Measurements from ENCODE around the gene MBL2. TPM values are rescaled to one million over a fixed set of nuclear protein-coding genes. Genes with fewer than 3 reads are reported as not detected.

Gene MBL2
- polyA plus RNA-seq, 1 donor from 2014 or later, result not detected

DNA sequence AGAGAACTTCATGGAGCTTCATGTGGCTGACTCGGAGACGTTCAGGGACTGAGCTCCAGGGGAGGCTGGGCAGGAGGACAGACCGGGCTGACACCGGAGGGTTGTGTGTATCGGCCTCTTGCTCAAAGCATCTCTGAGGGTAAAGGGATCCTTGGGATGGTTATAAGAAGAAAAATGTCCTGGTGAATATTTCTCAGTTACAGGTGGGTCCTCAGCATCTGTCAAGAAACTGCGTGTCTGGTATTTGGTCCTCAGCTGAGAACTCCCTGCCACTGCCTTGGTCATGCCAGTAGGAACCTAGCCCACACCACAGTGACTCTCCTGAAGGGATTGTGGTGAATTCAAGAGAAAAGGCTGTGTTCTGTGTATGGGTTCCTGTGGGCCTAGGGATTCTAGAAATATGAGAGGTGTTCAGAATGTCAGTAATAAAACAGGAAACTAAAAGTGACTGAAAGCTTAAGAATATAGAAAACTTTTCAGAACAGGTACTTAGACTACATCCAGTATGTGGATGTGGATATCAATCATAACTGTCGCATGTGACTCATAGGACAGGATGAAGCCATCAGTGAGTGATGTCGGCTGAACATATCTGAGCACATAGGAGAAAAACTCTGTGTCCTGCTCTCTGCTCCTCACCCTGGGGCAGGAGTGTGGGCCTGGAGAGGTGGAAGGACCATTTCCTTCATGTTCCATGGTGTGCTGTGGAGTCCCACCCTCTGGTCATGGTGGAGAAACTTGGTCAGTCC lies 28.4 kb downstream of the MBL2 start:
- no peak overlapping the region for H3K9ac ChIP-seq (ENCODE audit: low read length)
- H3K9me3 ChIP-seq (ENCODE audit: low read length), result no peaks in the 10 kb centered on the region
- H3K36me3 ChIP-seq (ENCODE audit: insufficient read depth, low read length), result no peaks in the 10 kb centered on the region
- no peaks in the 10 kb centered on the region for H3K27me3 ChIP-seq (ENCODE audit: insufficient read depth, low read depth, low read length)
- TF ChIP-seq SMC3 (conservative IDR thresholded peaks at IDR 0.05; ENCODE audit: poor library complexity), result no peak
- TF ChIP-seq RAD21 (conservative IDR thresholded peaks at IDR 0.05), result no peak
- TF ChIP-seq, protein P1, sequence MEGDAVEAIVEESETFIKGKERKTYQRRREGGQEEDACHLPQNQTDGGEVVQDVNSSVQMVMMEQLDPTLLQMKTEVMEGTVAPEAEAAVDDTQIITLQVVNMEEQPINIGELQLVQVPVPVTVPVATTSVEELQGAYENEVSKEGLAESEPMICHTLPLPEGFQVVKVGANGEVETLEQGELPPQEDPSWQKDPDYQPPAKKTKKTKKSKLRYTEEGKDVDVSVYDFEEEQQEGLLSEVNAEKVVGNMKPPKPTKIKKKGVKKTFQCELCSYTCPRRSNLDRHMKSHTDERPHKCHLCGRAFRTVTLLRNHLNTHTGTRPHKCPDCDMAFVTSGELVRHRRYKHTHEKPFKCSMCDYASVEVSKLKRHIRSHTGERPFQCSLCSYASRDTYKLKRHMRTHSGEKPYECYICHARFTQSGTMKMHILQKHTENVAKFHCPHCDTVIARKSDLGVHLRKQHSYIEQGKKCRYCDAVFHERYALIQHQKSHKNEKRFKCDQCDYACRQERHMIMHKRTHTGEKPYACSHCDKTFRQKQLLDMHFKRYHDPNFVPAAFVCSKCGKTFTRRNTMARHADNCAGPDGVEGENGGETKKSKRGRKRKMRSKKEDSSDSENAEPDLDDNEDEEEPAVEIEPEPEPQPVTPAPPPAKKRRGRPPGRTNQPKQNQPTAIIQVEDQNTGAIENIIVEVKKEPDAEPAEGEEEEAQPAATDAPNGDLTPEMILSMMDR (IDR thresholded peaks at IDR 0.05; ENCODE audit: poor library complexity, severe bottlenecking), result no peak
- no peak for TF ChIP-seq EZH2 (IDR thresholded peaks at IDR 0.05; ENCODE audit: borderline replicate concordance, insufficient read depth, low read length, poor library complexity, severe bottlenecking)
- TF ChIP-seq TAF1 (IDR thresholded peaks at IDR 0.05; ENCODE audit: low read depth), result no peak
- TF ChIP-seq, protein P2, sequence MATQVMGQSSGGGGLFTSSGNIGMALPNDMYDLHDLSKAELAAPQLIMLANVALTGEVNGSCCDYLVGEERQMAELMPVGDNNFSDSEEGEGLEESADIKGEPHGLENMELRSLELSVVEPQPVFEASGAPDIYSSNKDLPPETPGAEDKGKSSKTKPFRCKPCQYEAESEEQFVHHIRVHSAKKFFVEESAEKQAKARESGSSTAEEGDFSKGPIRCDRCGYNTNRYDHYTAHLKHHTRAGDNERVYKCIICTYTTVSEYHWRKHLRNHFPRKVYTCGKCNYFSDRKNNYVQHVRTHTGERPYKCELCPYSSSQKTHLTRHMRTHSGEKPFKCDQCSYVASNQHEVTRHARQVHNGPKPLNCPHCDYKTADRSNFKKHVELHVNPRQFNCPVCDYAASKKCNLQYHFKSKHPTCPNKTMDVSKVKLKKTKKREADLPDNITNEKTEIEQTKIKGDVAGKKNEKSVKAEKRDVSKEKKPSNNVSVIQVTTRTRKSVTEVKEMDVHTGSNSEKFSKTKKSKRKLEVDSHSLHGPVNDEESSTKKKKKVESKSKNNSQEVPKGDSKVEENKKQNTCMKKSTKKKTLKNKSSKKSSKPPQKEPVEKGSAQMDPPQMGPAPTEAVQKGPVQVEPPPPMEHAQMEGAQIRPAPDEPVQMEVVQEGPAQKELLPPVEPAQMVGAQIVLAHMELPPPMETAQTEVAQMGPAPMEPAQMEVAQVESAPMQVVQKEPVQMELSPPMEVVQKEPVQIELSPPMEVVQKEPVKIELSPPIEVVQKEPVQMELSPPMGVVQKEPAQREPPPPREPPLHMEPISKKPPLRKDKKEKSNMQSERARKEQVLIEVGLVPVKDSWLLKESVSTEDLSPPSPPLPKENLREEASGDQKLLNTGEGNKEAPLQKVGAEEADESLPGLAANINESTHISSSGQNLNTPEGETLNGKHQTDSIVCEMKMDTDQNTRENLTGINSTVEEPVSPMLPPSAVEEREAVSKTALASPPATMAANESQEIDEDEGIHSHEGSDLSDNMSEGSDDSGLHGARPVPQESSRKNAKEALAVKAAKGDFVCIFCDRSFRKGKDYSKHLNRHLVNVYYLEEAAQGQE (IDR thresholded peaks at IDR 0.05; ENCODE audit: borderline replicate concordance), result no peak
- TF ChIP-seq POLR2AphosphoS5 (IDR thresholded peaks at IDR 0.05), result no peak
- TF ChIP-seq MXI1 (conservative IDR thresholded peaks at IDR 0.05; ENCODE audit: poor library complexity, severe bottlenecking), result no peak
- TF ChIP-seq EP300 (conservative IDR thresholded peaks at IDR 0.05; ENCODE audit: poor library complexity, severe bottlenecking), result no peak
- H3K79me2 ChIP-seq (replicated peaks; ENCODE audit: insufficient read depth, low read length), result no peaks in the 10 kb centered on the region
- no peaks in the 10 kb centered on the region for H4K20me1 ChIP-seq (ENCODE audit: insufficient read depth)
- no peak overlapping the region for H3K27ac ChIP-seq (ENCODE audit: low read length)
- H3K9me2 ChIP-seq (ENCODE audit: insufficient read depth, low read length), result no peaks in the 10 kb centered on the region
- H2AFZ ChIP-seq (ENCODE audit: low read depth, low read length), result no peak overlapping the region
- no peak overlapping the region for H3K4me3 ChIP-seq (ENCODE audit: low read length)
- H3F3A ChIP-seq (ENCODE audit: insufficient read depth, low read length, poor library complexity, severe bottlenecking), result no peaks in the 10 kb centered on the region
- H3K4me2 ChIP-seq (ENCODE audit: low read length), result no peak overlapping the region

DNA sequence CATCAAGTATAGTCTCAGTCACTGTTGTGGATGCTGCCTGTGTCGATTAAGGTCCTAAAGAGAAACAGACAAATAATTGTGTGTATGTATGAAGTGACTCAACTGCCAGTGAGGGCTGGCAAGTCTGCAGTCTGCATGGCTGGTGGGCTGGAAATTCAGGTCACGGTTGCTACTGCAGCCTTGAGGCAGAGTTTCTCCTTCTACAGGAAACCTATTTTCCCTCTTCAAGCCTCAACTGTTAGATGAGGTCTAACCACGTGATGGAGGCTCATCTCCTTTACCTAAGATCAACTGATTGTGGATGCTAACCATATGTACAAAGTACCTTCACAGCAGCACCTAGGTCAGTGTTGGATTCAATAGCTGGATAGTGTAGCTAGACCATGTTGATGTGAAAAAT lies 29.9 kb downstream of the MBL2 start:
- Histone ChIP-seq H2AFZ (ENCODE audit: low read depth, low read length) (no peak overlapping the region), H3K9me3 (ENCODE audit: low read length) (no peaks in the 10 kb centered on the region), H3K4me2 (ENCODE audit: low read length) (no peak overlapping the region), H3K27ac (ENCODE audit: low read length) (no peak overlapping the region), H3K9ac (ENCODE audit: low read length) (no peak overlapping the region), H3K4me3 (ENCODE audit: low read length) (no peak overlapping the region), H3K36me3 (ENCODE audit: insufficient read depth, low read length) (no peaks in the 10 kb centered on the region), H3K27me3 (ENCODE audit: insufficient read depth, low read depth, low read length) (no peaks in the 10 kb centered on the region), H4K20me1 (ENCODE audit: insufficient read depth) (no peaks in the 10 kb centered on the region), H3F3A (ENCODE audit: insufficient read depth, low read length, poor library complexity, severe bottlenecking) (no peaks in the 10 kb centered on the region), H3K9me2 (ENCODE audit: insufficient read depth, low read length) (no peaks in the 10 kb centered on the region), H3K79me2 (replicated peaks; ENCODE audit: insufficient read depth, low read length) (no peaks in the 10 kb centered on the region)
- TF ChIP-seq SMC3 (conservative IDR thresholded peaks at IDR 0.05; ENCODE audit: poor library complexity) (no peak), MXI1 (conservative IDR thresholded peaks at IDR 0.05; ENCODE audit: poor library complexity, severe bottlenecking) (no peak), EP300 (conservative IDR thresholded peaks at IDR 0.05; ENCODE audit: poor library complexity, severe bottlenecking) (no peak), POLR2AphosphoS5 (IDR thresholded peaks at IDR 0.05) (no peak), EZH2 (IDR thresholded peaks at IDR 0.05; ENCODE audit: borderline replicate concordance, insufficient read depth, low read length, poor library complexity, severe bottlenecking) (no peak), RAD21 (conservative IDR thresholded peaks at IDR 0.05) (no peak), TAF1 (IDR thresholded peaks at IDR 0.05; ENCODE audit: low read depth) (no peak)
- TF ChIP-seq, protein P2 (IDR thresholded peaks at IDR 0.05; ENCODE audit: borderline replicate concordance), result no peak
- TF ChIP-seq, protein P1 (IDR thresholded peaks at IDR 0.05; ENCODE audit: poor library complexity, severe bottlenecking), result no peak

Measured in neural cell (in vitro differentiated cells).